ENCODE results near the gene BLOC1S5.

DNA sequence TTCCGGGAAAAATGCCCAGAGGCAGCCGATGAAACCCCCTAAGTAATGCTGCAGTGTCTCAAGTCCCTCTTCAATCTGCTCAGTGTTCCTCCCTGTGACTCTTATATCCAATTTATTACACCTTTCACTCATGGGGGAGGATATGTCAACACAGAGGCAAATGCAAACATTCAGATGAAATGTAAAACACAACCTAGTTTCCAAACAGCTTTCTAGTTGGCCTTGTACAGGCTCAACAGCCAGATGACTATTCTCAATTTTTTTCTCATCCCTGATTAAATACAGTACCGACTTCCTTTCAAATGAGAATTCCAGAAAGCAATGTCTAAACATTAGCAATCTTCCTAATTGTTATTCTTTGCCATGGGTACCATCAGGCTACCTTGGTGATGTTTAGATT, 65.0 kb downstream of the BLOC1S5 start:
- TF ChIP-seq CTCF (conservative IDR thresholded peaks at IDR 0.05; ENCODE audit: low read length) (no peak), EZH2phosphoT487 (IDR thresholded peaks at IDR 0.05; ENCODE audit: borderline replicate concordance) (no peak)
